GM19397 (cell line): ENCODE results near the gene NTMT1.
"Not testable (repeated sequence)": the region's sequence is repeated elsewhere in the genome, so short reads cannot be mapped to it uniquely, and the experiment has no call there.

ENCODE experiments used
- ATAC-seq: cut with Tn5 transposase; IDR thresholded peaks from one replicate; pipeline ENCODE4 v1.9.1; 2021; ENCODE audit warnings: mild to moderate bottlenecking, moderate library complexity; ENCODE audit not compliant: unreplicated experiment

Gene NTMT1

DNA sequence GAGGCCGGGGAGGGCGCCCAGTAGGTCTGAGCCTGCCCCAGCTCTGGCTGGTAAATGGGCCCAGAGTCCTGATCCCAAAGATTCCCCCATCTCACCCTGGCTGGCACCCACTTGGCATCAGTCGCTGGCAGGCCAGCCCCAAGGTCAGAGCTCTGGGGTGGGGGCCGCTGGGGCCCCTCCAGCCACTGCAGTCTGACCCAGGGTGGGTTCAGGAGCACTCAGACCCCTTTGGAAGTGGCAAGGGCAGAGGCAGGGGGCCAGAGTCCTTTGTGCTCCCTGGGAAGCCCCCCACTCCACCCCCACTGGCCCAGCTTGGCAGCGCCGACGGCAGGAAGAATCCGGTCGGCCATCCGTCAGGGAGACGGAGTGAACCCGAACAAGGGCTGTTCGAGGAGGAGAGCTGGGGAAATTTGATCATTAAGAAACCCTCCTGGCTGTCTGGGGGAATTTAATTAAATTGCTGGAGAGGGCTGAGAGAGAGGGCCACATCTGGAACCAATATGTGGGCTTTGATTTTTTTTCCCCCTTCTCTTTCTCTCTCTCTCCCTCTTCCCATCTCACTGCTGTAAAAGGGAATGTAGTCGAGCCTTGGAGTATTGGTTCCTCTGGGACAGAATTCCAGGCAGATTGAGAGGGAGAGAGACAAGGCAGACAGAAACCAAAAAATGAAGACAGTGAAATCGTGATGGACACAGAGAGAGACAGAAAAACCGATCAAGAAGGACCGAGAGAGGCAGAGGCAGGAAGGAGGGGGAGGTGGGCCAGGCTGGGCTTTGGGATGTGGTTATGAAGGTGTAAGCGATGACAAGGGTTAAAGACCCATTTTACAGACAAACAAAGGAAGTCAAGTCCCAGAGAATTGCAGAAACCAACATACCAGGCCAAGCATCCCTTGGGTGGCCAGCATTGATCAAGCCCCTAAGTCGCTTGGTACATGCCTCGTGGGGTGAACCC, 24.0 kb downstream of the NTMT1 start:
- no peak for ATAC-seq

DNA sequence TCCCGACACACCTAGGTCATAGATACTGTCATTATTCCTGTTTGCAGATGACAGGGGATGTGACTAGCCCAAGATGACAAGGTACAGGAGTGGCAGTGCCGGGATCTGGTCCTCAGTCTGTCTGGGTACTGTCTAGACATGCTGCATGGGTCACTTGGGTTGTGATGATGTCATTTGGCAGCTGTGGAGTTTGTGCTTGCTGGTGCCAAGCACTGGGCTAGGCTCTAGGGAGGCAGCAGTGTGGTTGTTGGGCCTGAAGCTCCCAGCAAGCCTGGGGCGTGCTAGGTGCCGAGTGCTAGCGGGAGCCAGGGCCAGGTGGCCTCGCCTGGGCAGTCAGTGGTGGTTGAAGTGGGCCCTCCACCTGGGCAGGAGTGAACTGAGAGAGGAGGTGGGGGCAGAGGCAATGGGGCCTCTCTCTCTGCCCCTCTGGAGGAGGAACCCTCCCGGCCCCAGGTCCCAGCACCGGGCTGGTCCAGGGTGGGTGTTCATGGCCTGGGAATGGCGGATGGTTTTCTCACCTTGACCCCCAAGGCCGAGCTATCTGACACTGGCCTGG, 24.8 kb downstream of the NTMT1 start:
- no peak for ATAC-seq

DNA sequence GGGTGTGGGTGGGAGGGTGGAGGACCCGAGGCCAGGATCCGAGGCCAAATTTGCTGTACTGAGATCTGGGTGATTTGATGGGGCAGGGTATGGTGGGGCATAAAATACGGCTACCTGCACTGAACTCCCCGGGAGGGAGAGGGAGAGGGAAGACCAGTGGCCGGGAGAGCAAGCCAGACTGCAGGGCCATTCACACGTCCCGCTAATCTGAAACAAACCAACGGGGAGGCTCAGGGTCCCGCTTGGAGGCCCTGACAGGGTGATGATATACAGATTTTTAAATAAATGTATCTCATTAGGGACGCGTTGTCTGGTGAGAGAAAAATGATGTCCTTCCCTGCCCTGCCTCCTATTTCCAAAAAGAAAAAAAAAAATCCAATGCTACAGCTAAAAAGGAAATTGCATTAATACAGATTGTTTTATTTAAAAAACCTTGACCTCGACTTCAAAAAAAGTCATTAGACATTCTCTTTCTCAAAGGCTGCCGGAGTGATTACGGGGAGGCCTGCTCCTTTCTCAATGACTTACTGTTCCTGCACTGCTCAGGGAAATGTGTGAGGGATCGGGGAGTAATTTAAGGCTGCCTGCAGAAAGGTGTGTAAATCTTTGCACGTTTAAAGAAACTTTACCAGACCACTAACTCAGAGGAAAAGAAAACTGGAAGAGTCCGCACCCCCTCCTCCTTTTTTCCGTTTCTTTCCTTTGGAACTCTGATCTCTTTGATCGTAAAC, 28.0 kb downstream of the NTMT1 start:
- ATAC-seq = no peak

DNA sequence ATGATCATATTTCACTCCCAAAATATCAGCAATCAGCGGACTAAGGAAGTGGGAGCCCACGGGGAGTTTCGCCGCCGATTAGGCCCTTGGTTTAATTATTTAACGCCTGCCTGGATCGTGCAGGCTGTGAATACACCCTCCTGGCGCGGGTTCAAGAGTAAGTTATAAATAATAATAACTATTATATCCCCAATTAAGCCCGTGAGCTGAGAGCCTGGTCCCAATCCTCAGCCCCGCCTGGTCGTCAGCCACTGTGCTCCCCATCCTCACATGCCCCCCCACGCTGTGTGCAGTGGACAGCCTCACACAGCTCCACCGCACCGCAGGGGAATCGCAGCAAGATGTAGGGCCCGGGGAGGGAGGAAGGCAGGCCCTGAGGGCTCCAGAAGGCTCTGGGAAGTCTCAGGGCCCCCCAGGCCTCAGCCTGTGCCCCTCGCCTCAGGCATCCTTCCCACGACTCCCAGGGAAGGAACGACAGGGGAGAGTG, 28.6 kb downstream of the NTMT1 start:
- ATAC-seq = no peak

DNA sequence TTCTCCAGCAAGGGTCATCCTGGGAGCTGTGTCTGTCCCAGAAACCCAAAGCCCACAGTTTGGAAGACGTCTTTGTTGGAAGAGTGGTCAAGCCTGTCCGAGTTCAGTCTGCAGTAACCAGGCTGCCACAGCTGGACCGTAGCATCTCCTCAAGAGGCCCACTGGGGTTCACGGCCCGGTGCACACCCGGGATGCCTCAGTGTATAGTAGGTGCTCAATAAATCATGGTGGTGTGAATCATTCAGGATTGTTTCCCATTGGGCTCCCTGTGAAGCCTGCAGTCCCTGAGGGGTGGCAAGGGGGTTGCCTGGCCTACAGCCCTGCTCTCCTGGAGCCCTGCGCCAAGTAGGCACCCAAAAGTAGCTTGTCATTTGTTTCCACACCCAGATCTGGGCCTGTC, 29.2 kb downstream of the NTMT1 start:
- ATAC-seq = no peak

DNA sequence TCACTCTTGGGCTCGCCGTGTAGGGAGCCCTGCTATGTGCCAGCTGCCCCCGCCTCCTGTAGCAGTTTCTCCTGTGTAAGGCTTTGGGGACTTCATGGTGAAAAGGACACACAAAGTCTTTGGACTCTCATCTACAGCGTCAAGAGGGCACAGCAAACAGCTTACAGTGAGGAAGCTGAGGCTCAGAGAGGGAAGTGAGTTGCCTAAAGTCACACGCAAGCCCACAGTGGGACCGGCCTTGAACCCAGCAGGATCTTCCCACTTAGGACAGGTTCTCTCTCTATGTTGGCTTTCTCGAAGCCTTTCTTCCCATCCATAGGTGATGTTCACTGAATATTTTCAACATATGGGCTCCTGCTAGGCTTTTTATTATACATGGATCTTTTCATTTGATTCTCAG, 29.7 kb downstream of the NTMT1 start:
- ATAC-seq = no peak

DNA sequence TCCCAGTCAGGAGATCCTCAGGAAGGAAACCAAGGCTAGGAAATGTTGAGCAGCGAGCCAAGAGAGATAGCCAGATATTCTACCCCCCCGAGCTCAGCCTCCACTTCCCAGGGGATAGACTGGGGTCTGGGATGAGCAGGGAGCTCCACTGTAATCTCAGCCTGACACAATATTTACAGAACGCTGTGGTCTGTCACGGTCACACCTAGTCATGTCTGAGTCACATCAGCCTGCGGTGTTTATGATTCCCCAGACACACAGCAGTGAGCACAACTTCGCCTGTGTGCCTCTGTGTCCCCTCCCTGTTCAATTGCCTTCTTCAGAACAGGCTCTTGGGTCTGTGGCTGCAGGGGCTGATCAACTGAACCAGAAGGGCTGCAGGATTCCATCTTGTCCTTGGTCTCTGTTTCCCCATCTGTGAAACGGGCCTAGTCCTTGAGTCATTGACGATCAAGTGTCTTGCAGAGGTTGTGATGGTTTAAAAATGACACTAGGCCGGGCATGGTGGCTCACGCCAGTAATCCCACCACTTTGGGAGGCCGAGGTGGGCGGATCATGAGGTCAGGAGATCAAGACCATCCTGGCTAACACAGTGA, 30.9 kb downstream of the NTMT1 start:
- no peak for ATAC-seq

DNA sequence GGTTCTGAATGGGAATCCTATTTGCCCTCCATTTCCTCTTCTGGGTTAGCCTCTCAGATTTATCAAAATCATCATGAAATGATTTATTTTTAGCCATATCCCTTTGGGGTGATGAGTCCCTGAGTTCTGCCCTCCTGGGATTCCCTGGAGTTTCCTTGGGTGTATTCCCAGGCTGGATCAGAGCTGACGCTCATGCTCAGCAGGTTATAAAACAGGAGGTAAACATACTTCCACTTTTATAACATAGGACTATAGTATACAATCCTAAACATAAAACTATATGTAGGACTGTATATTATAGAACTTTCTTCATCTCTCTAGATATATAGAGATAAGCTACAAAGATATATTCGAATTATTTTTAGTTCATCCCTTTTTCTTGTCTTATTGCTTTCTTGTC, 35.1 kb downstream of the NTMT1 start:
- no peak for ATAC-seq

DNA sequence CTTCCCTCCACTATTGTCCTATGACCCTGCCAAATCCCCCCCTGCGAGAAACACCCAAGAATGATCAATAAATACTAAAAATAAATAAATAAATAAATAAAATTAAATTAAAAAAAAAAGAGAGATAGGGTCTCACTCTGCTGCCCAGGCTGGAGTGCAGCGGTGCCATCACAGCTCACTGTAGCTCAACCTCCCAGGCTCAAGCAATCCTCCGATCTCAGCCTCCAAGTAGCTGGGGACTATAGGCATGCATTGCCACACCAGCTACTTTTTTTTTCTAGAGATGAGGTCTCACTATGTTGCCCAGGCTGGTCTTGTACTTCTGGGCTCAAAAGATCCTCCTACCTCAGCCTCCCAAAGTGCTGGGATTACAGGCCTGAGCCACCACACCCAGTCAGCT, 36.3 kb downstream of the NTMT1 start:
- ATAC-seq = not testable (repeated sequence)

DNA sequence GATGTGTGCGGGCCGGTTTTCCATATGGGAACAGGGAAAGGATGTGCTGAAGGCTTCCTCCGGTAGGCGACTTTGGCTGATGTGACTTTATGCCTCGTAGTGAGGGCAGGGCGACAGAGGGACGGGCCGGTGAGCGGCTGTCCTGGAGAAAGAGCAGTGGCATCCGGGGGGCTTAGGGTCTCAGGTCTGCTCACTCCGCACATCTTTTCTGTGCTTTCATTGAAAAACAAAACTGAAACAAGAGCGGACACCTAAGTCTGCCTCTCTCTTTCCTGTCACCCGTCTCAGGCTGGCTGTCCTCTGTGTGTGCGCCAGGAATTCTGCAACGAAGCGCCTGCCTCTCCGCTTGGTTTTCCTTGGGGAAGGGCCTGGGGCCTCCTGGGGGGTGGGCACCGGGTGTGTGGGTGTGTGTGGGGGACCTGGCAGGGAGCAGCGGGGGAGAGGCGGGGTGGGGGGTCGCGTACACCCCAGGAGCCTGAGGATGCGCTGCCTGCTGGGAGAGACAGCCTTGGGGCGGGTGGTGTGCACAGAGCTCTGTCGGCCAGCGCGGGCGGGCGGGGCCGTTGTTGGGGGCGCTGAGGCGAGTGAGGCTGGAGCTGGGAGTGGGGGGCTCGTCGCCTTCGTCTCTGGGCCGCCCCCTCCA, 38.9 kb downstream of the NTMT1 start:
- no peak for ATAC-seq

DNA sequence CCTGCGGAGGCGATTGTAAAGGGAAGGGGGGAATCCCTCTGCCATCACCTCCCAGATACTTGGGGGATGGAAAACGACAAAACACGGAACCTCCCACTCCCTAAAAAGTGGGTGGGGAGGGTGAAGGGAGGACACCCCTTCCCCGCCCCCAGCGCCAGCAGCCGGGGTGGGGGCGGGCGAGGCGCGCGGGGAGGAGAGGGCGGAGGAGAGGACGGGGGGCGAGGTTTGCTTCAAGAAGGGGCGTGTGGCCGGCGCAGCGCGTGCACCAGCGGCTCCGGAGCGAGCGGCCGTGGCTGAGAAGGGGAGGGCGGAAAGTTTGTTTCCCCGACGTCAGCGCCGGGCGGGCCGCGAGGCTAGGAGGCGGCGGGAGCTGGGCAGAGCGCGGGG, 39.4 kb downstream of the NTMT1 start, which contains the start of gene PRRX2:
TSS of gene PRRX2 (plus strand) at position 259 of the 387 bp plus-strand sequence. CDS start 221 bp downstream, outside the sequence.
- ATAC-seq = no peak

DNA sequence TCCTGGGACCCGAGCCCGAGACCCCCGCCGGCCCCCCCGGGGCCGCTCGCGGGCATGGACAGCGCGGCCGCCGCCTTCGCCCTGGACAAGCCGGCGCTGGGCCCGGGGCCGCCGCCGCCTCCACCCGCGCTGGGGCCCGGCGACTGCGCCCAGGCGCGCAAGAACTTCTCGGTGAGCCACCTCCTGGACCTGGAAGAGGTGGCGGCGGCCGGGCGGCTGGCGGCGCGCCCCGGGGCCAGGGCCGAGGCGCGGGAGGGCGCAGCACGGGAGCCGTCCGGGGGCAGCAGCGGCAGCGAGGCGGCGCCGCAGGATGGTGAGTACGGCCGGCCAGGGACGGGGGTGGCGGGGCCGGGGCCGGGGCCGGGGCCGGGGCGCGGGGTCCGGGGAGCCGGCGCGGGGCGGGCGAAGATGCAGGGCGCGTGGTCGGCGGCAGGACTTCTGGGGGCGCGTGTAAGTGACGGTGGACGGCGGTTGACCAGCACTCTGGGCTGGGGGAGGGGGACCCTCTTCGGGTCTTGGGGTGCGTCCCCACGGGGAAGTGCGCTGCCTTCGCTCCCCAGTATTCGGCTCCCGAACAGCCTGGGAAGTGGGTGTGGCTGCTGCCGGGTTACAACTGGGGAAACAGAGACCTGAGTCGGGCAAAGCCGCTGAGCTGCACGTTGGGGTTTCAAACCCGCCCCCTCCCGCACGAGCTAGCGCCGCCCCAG, 40.0 kb downstream of the NTMT1 start:
- ATAC-seq = no peak

DNA sequence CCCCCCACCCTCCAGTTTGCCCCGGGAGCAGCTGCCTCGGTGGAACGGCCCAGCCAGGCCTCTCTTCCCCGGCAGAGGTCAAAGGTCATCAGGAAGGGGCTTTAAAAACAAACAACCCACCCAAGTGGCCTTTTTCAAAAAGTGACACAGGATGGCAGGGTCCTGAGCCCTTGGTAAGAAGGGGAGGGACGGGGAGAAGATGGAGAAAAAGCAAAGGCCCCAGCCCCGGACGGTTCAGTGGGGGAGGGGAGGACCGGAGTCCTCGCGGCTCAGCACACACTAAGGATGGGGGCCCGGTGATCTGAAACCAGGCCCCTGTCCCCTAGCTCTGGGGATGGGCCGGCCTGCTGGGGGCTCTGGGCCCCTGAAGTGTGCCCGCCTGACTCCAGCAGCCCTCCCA, 40.6 kb downstream of the NTMT1 start:
- ATAC-seq = no peak

DNA sequence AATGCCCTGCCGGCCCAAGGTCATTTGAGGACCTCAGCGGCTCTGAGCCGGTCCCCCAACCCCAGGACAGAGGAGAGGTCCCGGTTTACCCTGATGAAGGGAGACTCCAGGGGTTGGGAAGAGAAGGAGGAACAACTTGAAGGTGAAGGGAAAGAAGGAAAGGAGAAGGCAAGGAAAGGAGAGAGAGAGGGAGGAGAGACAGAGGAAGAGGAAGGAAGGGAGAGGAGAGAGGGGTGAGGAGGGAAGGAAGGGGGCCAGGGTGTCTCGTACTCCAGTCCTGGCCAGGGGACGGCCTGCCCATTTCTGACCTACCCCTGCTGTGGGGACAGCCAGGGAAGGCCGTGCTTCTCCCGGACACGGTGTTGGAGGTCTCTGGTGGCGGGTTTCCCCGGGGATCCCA, 41.4 kb downstream of the NTMT1 start:
- ATAC-seq = no peak

DNA sequence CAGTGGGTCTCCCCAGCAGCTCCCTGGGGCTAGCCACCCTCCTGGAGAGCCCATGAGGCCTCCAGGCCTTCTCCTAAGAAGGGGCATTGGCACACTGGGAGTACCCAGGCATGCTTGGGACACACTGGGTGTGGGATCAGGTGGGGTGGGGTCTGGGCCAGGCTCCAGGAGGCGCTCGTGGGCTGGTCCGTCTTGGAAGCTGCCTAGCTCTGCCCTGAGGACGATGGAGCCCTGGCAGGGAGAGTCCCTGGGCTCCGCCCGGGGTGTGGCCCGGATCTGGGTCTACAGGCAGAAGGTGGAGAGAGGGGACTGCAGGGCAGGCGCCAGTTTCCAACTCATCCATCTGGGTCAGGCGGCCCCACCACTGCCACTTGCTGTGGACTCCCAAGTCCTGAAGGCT, 41.9 kb downstream of the NTMT1 start:
- no peak for ATAC-seq

DNA sequence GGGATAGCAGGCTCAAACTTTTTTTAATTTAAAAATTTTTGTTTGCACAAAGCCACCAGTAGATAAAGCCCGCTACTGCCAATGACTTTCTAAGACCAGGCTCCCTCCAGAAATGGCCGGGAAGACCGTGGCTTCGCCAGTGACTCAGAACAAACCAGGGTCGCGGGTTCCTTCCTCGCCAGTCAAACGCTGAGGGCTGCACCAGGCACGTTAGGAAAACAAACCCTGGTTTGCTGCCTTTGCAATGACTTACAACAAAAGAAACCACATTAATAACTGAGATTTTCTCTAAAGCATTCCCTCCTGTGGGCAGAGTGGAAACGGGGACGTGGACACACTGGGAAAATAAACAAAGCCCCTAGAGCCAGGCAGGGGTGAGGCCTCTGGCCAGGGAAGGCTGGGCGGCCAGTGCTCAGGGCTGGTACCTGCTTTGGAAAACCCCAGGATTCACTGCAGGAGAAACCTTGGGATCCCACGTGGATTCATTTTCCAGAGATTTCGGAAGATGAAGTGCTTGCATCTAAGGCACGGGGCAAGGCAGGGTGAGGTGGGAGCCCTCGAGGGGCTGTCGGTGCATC, 43.3 kb downstream of the NTMT1 start:
- ATAC-seq = no peak

DNA sequence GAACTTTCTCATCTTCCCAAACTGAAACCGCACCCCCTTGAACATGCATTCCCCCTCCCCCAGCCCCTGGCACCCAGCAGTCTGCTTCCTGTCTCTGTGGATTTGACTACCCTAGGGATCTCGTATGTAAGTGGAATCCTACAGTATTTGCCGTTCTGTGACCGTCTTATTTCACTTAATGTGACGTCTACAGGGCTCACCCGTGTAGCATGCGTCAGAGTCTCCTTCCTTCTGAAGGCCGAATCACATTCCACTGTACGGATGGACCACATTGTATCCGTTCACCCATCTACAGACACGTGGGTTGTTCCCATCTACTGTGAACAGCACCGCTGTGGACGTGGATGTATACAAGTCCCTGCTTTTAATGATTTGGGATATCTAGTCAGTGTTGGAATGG, 44.0 kb downstream of the NTMT1 start:
- ATAC-seq = no peak

DNA sequence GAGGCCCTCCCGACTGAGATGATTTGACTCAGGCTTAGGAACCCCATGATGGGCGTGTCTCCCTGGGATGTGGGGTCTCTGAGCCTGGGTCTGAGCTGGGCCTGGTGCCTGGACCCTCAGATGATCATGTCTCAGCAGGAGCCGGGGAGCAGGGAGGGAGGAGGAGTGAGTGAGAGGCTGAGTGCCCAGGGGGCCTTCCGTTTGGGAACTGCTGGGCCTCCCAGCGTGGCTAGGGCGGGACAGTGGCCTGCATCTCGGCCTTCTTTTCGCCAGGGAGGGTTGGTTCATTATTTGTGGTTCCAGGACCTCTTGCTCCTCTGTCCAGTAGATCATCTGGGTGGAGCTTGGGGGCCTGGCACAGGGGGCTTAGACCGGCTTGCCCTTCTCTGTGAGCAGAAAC, 45.1 kb downstream of the NTMT1 start:
- ATAC-seq = no peak

DNA sequence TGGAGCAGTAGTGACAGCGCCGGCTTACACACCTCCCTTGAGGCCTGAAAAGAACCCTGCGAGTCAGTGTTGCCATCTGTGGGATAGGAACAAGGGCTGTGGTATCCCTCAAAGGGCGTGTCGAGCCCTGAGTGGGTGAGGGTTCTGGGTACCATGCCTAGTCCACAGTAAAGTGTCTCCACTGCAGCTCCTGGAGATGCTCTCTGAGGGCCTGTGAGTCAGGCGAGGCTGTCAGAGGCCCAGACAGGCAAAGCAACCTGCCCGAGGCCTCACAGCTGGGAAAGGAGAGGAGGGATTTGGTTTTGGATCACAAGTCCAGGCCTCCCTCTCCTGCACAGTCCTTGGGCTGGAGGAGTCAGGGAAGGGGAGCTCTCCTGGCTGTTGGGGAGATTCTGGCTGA, 45.6 kb downstream of the NTMT1 start:
- ATAC-seq = no peak

DNA sequence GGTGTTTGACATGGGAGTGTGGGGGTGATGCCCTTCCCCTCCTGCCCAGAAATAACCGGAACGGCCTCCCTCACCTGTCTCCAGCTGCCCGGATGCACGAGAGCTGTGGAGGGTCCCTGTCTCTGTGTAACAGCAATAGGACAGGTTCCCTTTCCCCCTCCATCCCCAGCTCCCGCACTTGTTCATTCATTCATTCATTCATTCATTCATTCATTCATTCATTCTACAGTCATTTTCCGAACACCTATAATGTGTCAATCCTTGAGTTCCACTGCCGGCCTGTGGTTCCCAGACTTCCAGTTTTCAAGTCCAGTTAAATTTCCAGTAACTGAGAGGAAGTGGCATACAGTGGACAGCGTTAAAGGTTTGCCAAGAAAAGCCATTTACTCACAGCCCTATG, 46.7 kb downstream of the NTMT1 start:
- ATAC-seq = no peak
